ENCODE data around the gene CNKSR3. TPM values are rescaled to one million over a fixed set of nuclear protein-coding genes. Genes with fewer than 3 reads are reported as not detected.

The CNKSR3 gene
- total RNA-seq, 4 donors from 2014 or later, result 10.4 to 23.9 (median 19.6) TPM

- TF ChIP-seq POLR2A (IDR thresholded peaks at IDR 0.05; ENCODE audit: low read depth), result no peak
- TF ChIP-seq EP300 (IDR thresholded peaks at IDR 0.05), result no peak
- no peak for TF ChIP-seq CTCF (IDR thresholded peaks at IDR 0.05)
- no peak for TF ChIP-seq POLR2AphosphoS5 (IDR thresholded peaks at IDR 0.05)
- no peak for DNase-seq (ENCODE audit: extremely low spot score)
- H3K27ac ChIP-seq (replicated peaks in 1 of 4), result no peak overlapping the region
- no peaks in the 10 kb centered on the region for H3K36me3 ChIP-seq
- 85% methylated on average over 5 of the region's 5 CpGs for WGBS
- peaks cover 0 to 3% (median 0%) of the 10 kb centered on the region in 4 donors for H3K9me3 ChIP-seq
- H3K4me3 ChIP-seq, result no peak overlapping the region
- no peaks in the 10 kb centered on the region for H3K27me3 ChIP-seq
- H3K4me1 ChIP-seq, result peaks cover 0 to 14% (median 11%) of the 10 kb centered on the region in 4 donors
- intact Hi-C loops (cut with DNase I), result no loop called here
Measured at GRCh38 chr6:154386848-154387717, 123.4 kb downstream of the CNKSR3 start.

DNA sequence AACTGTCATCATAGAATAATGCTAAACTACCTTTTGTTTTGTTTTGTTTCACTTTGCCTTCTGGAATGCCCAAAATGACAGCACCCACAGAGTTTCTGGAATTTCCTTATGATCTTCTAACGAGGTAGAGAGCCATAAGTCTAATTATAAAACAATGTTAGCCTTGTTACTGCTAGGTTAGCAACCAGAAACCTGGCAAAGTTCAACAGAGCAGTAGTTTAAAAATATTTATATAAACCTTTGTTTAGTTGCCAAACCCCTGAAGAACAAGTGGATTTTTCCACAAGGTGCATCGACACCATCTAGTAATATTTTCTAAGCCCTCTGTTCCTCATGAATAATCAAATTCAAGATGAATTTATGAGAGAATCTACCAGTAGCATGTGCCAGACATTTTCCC lies 126.3 kb downstream of the CNKSR3 start:
- intact Hi-C loops (cut with DNase I), result no loop called here
- 33% methylated on average over 2 of the region's 2 CpGs for WGBS
- Histone ChIP-seq H3K27ac (replicated peaks in 1 of 4) (peak overlapping the region; percentile 2 to 23 (median 12)), H3K9me3 (peaks cover 0 to 1% (median 0%) of the 10 kb centered on the region in 4 donors), H3K36me3 (no peaks in the 10 kb centered on the region), H3K4me3 (no peak overlapping the region), H3K27me3 (no peaks in the 10 kb centered on the region), H3K4me1 (peaks cover 0 to 14% (median 11%) of the 10 kb centered on the region in 4 donors)
- TF ChIP-seq POLR2A (IDR thresholded peaks at IDR 0.05; ENCODE audit: low read depth) (no peak), EP300 (IDR thresholded peaks at IDR 0.05) (no peak), CTCF (IDR thresholded peaks at IDR 0.05) (no peak), POLR2AphosphoS5 (IDR thresholded peaks at IDR 0.05) (no peak)
- DNase-seq (ENCODE audit: extremely low spot score), result no peak

GRCh38 chr6:154383273-154383672 lies 127.2 kb downstream of the CNKSR3 start:
- Histone ChIP-seq H3K36me3 (no peaks in the 10 kb centered on the region), H3K9me3 (no peaks in the 10 kb centered on the region), H3K4me1 (peaks cover 0 to 14% (median 11%) of the 10 kb centered on the region in 4 donors), H3K4me3 (no peak overlapping the region), H3K27ac (replicated peaks in 1 of 4) (no peak overlapping the region), H3K27me3 (no peaks in the 10 kb centered on the region)
- DNase-seq (ENCODE audit: extremely low spot score), result no peak
- intact Hi-C loops (cut with DNase I), result no loop called here
- TF ChIP-seq POLR2A (IDR thresholded peaks at IDR 0.05; ENCODE audit: low read depth) (no peak), EP300 (IDR thresholded peaks at IDR 0.05) (no peak), POLR2AphosphoS5 (IDR thresholded peaks at IDR 0.05) (no peak), CTCF (IDR thresholded peaks at IDR 0.05) (no peak)
- WGBS, result 93% methylated on average over 6 of the region's 6 CpGs

GRCh38 chr6:154382740-154383139 lies 127.7 kb downstream of the CNKSR3 start:
- no peak for DNase-seq (ENCODE audit: extremely low spot score)
- H3K27me3 ChIP-seq, result no peaks in the 10 kb centered on the region

More at GRCh38 chr6:154382740-154383139, 127.7 kb downstream of the CNKSR3 start:
- WGBS, result 86% methylated on average over 7 of the region's 8 CpGs
- no peaks in the 10 kb centered on the region for H3K36me3 ChIP-seq
- no peak overlapping the region for H3K4me3 ChIP-seq
- intact Hi-C loops (cut with DNase I), result no loop called here
- no peak overlapping the region for H3K27ac ChIP-seq (replicated peaks in 1 of 4)
- H3K4me1 ChIP-seq, result peaks cover 0 to 14% (median 11%) of the 10 kb centered on the region in 4 donors
- TF ChIP-seq POLR2AphosphoS5 (IDR thresholded peaks at IDR 0.05) (no peak), EP300 (IDR thresholded peaks at IDR 0.05) (no peak), POLR2A (IDR thresholded peaks at IDR 0.05; ENCODE audit: low read depth) (no peak), CTCF (IDR thresholded peaks at IDR 0.05) (no peak)
- no peaks in the 10 kb centered on the region for H3K9me3 ChIP-seq
